Common myeloid progenitor, CD34-positive (primary cell): ENCODE measurements around the gene BICDL1.

Source experiments
- CTCF ChIA-PET: fragments of 350-600 bp; sonication (Branson Sonifier 250); formaldehyde crosslinking; loops from one replicate; lab custom pipeline; 2021; ENCODE audit warnings: antibody characterized with exemption; lab: Charles Lee
- POLR2A ChIA-PET: fragments of 350-600 bp; sonication (Branson Sonifier 250); formaldehyde crosslinking; loops from one replicate; lab custom pipeline; 2021; ENCODE audit warnings: antibody characterized with exemption; lab: Charles Lee
- DNase-seq, 3 donors: peaks; one replicate each; pipeline versions ENCODE4 v3.0.0 to v3.0.0-alpha.2; 2013
- H3K27ac ChIP-seq, 2 experiments: 1 replicate in 1 of 2; 2 replicates in 1 of 2; pipeline ENCODE4 v1.7.0; 2013; ENCODE audit warnings: inconsistent platforms in 2 of 2, low read length in 2 of 2, mild to moderate bottlenecking in 2 of 2, low read depth in 1 of 2, moderate library complexity in 1 of 2; ENCODE audit not compliant: severe bottlenecking in 2 of 2, insufficient read depth in 1 of 2, poor library complexity in 1 of 2
- H3K27me3 ChIP-seq, 5 experiments: replicated peaks in 2 of 5; 1 replicate in 3 of 5; 2 replicates in 2 of 5; pipeline versions ENCODE4 v1.6.1 to v1.7.0; 2013; ENCODE audit warnings: low read length in 4 of 5, mild to moderate bottlenecking in 2 of 5, moderate library complexity in 2 of 5, inconsistent platforms in 1 of 5; ENCODE audit not compliant: insufficient read depth in 5 of 5, control insufficient read depth in 4 of 5
- H3K36me3 ChIP-seq, 4 experiments: 1 replicate in 2 of 4; 2 replicates in 2 of 4; pipeline versions ENCODE4 v1.6.1 to v1.7.0; 2013; ENCODE audit warnings: low read length in 3 of 4, control low read depth in 1 of 4, mild to moderate bottlenecking in 1 of 4; ENCODE audit not compliant: control insufficient read depth in 4 of 4, insufficient read depth in 4 of 4
- H3K4me1 ChIP-seq, 4 experiments: 1 replicate in 3 of 4; 2 replicates in 1 of 4; pipeline versions ENCODE4 v1.6.1 to v1.7.1; 2013; ENCODE audit warnings: low read length in 3 of 4, mild to moderate bottlenecking in 3 of 4, control low read depth in 1 of 4, inconsistent platforms in 1 of 4, moderate library complexity in 1 of 4; ENCODE audit not compliant: control insufficient read depth in 4 of 4, insufficient read depth in 4 of 4; ENCODE audit errors: control extremely low read depth in 1 of 4
- H3K4me3 ChIP-seq, 7 experiments: 1 replicate in 4 of 7; 2 replicates in 3 of 7; pipeline versions ENCODE4 v1.5.1 to v1.7.0; 2013; ENCODE audit warnings: mild to moderate bottlenecking in 7 of 7, low read length in 6 of 7, moderate library complexity in 6 of 7, inconsistent platforms in 2 of 7, low read depth in 2 of 7, control low read depth in 1 of 7; ENCODE audit not compliant: insufficient read depth in 4 of 7, control insufficient read depth in 1 of 7; ENCODE audit errors: extremely low read depth in 1 of 7
- H3K9me3 ChIP-seq, 5 experiments: 1 replicate in 4 of 5; 2 replicates in 1 of 5; pipeline versions ENCODE4 v1.6.1 to v1.7.1; 2013; ENCODE audit warnings: low read length in 4 of 5, mild to moderate bottlenecking in 2 of 5, inconsistent platforms in 1 of 5, low read depth in 1 of 5, moderate library complexity in 1 of 5; ENCODE audit not compliant: control insufficient read depth in 4 of 5, insufficient read depth in 2 of 5; ENCODE audit errors: control extremely low read depth in 1 of 5
- WGBS: methylation state at CpG from one replicate; pipeline ENCODE4 v1.1.5; 2013; ENCODE audit not compliant: insufficient coverage; 5-methylcytosine and 5-hydroxymethylcytosine counted together

The BICDL1 gene

DNA sequence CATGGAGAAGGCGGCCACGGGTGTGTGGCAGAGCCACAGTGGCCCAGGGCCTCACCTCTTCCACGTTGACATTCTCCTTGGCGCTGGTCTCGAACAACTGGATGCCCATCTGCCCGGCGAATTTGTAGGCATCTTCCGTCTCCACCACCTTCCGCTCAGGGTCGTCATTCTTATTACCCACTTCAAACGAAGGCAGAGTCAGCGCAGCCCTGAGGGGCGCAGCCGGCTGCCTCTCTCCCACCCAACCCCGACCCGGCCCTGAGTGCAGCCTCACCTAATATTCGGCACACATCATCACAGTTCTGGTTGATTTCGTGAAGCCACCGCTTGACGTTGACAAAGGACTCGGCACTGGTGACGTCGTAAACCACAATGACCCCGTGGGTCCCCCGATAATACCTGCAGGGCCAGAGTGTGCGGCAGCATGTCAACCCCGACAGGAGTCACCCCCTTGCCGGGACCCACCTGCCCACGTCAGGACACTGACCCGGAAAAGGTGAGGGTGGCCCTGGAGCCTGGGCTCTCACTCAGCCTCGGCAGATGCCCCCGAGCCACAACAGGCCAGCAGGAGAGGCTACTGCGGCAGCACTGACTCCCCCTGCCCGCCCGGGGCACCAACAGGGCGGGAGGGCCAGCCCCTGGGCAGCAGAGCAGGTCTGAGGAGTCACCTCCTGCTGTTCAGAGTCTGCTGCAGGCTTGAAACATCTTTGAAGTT is 109.9 kb downstream of the BICDL1 start:
- Histone ChIP-seq H3K4me1 (peaks cover 0 to 35% (median 11%) of the 10 kb centered on the region in 4 experiments), H3K4me3 (no peak overlapping the region), H3K36me3 (peaks cover 4 to 85% (median 60%) of the 10 kb centered on the region in 4 experiments), H3K27ac (no peak overlapping the region), H3K27me3 (no peaks in the 10 kb centered on the region), H3K9me3 (no peaks in the 10 kb centered on the region)
- ChIA-PET POLR2A (no interaction called here), CTCF (no interaction called here)
- 98% methylated on average over 33 of the region's 36 CpGs for WGBS
- DNase-seq, result no peak

- no peak overlapping the region for H3K4me3 ChIP-seq
- CTCF ChIA-PET, result interaction anchor here (0.9 to 3.7 kb wide), 3 partner anchors 11 to 15 kb away, joined by 3 to 20 read pairs (median 3); no protein-coding TSS in a partner anchor
- WGBS, result 98% methylated on average over 5 of the region's 11 CpGs
- no peaks in the 10 kb centered on the region for H3K27me3 ChIP-seq
- POLR2A ChIA-PET, result no interaction called here
- H3K36me3 ChIP-seq, result peaks cover 4 to 86% (median 59%) of the 10 kb centered on the region in 4 experiments
- peaks cover 0 to 28% (median 10%) of the 10 kb centered on the region in 4 experiments for H3K4me1 ChIP-seq
- no peaks in the 10 kb centered on the region for H3K9me3 ChIP-seq
- H3K27ac ChIP-seq, result no peak overlapping the region
- DNase-seq, result no peak
Measured at GRCh38 chr12:120099738-120100137, 110.7 kb downstream of the BICDL1 start.

DNA sequence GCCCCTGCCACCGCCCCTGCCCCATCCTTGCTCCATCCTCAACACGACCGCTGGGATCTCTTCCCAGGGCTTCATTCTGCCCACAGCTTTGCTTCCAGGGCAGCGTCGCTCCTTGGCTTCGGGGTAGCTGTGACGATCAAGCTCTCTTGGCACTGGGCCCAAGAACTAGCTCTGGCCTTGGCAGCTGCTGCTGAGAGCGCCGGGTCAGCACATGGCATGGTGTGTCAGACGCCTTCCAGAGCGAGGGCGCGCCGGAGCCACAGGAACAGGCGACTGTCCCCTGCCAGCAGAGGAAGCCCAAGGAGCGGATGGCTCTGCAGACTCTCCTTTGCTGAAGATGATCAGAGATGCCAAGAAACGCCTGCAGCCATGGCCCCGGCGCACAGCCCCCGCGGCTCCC is 111.6 kb downstream of the BICDL1 start:
- Histone ChIP-seq H3K27ac (no peak overlapping the region), H3K27me3 (no peaks in the 10 kb centered on the region), H3K36me3 (peaks cover 4 to 85% (median 60%) of the 10 kb centered on the region in 4 experiments), H3K4me1 (peaks cover 0 to 25% (median 10%) of the 10 kb centered on the region in 4 experiments), H3K4me3 (no peak overlapping the region), H3K9me3 (no peaks in the 10 kb centered on the region)
- POLR2A ChIA-PET, result no interaction called here
- 96% methylated on average over 16 of the region's 21 CpGs for WGBS
- CTCF ChIA-PET, result interaction anchor here (0.9 to 3.7 kb wide), 4 partner anchors 9 to 14 kb away, joined by 3 to 20 read pairs (median 4); no protein-coding TSS in a partner anchor
- no peak for DNase-seq

DNA sequence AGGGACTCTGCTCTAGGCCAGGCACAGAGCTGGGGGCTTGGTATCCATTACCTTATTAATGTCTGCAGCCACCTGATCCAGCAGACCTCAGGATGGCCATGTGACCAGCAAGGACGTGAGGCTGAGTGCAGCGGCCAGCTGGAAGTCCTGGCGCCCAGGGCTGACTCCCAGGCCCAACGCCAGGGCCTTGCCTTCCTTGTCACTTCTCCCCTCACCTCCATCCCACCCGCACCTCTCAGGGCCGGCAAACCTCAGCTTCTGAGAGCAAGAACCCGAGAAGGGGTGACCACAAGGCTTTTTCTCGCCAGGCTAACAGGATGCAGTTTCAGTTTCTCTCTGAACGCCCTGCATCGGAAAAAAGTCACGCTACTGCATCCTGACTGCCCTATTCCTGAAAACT is 112.1 kb downstream of the BICDL1 start:
- DNase-seq, result no peak
- H3K9me3 ChIP-seq, result no peaks in the 10 kb centered on the region
- H3K27ac ChIP-seq, result no peak overlapping the region
- H3K27me3 ChIP-seq, result no peaks in the 10 kb centered on the region
- 73% methylated on average over 8 of the region's 11 CpGs for WGBS
- ChIA-PET POLR2A (no interaction called here), CTCF (interaction anchor here (1.1 to 3.7 kb wide), 2 partner anchors 8 to 13 kb away, joined by 5 to 20 read pairs; no protein-coding TSS in a partner anchor)
- peaks cover 4 to 83% (median 60%) of the 10 kb centered on the region in 4 experiments for H3K36me3 ChIP-seq
- no peak overlapping the region for H3K4me3 ChIP-seq
- peaks cover 0 to 25% (median 10%) of the 10 kb centered on the region in 4 experiments for H3K4me1 ChIP-seq

GRCh38 chr12:120101617-120102016 is 112.6 kb downstream of the BICDL1 start:
- Histone ChIP-seq H3K27ac (no peak overlapping the region), H3K4me3 (no peak overlapping the region), H3K27me3 (no peaks in the 10 kb centered on the region), H3K4me1 (peaks cover 0 to 25% (median 10%) of the 10 kb centered on the region in 4 experiments), H3K36me3 (peaks cover 1 to 80% (median 57%) of the 10 kb centered on the region in 4 experiments), H3K9me3 (no peaks in the 10 kb centered on the region)
- DNase-seq, result no peak
- WGBS, result 96% methylated on average over 11 of the region's 13 CpGs
- POLR2A ChIA-PET, result no interaction called here
- CTCF ChIA-PET, result interaction anchor here (1.8 to 3.7 kb wide), 2 partner anchors 13 kb away, joined by 8 to 20 read pairs; no protein-coding TSS in a partner anchor

DNA sequence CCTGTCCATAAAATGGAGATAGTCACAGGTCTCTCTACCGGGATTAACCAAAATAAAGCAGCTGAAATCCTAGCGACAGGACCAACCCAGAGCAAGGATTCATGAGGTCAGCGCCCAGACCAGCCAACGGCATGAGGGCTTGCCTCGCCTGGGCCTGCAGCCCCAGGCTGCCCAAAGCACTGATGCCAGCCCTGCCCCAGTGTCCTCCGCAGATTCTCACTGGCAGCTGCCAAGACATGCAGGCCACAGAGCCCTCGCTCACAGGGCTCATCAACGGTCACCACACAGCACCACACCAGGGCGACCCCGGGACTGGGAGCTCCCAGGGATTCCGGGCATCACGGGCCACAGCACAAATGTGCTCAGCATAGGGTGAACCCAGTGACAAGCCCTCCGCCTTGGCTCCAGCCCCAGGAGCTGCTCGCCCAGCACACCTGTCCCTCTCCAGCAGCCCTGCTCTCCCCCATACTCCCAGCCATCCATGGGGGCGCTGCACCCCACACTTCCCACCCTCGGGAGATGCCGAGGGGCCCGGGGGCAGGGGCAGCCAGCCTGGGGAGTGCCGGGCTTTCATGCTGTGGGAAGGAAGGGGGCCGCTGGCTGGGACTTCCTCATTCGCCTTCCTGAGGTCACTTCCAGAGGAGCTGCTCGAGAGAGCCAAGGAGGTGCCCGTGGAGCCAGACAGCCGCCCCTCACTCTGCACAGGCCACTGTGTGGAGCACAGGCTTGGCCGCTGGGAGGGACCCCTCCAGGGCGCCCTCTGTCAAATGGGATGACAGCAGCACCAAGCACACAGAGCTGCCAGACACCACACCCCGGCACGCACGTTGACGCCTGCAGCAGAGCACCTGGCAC is 113.4 kb downstream of the BICDL1 start:
- WGBS, result 67% methylated on average over 21 of the region's 30 CpGs
- H3K27me3 ChIP-seq, result no peaks in the 10 kb centered on the region
- H3K4me3 ChIP-seq, result no peak overlapping the region
- no peaks in the 10 kb centered on the region for H3K9me3 ChIP-seq
- peak in 1 of 3 donors; percentile 30 for DNase-seq
- POLR2A ChIA-PET, result interaction anchor here (0.6 to 1.8 kb wide), 3 partner anchors 8 to 13 kb away, joined by 3 to 5 read pairs (median 3); no protein-coding TSS in a partner anchor
- no peak overlapping the region for H3K27ac ChIP-seq
- H3K4me1 ChIP-seq, result peaks cover 0 to 25% (median 10%) of the 10 kb centered on the region in 4 experiments
- CTCF ChIA-PET, result interaction anchor here (1.0 to 3.7 kb wide), 4 partner anchors 9 to 25 kb away, joined by 3 to 20 read pairs (median 6); no protein-coding TSS in a partner anchor
- H3K36me3 ChIP-seq, result peaks cover 0 to 75% (median 52%) of the 10 kb centered on the region in 4 experiments
